ENCODE results near the gene TMEM273. TPM values are rescaled to one million over a fixed set of nuclear protein-coding genes. Genes with fewer than 3 reads are reported as not detected.

TMEM273 gene
- total RNA-seq, 1 donor from 2014 or later, result 6.8 TPM

GRCh38 chr10:49223205-49223604 is 35.0 kb upstream of the TMEM273 start:
- no peak overlapping the region for H3K9ac ChIP-seq (ENCODE audit: low read depth in 1 of 3, low read length in 3 of 3)
- H3K9me3 ChIP-seq (ENCODE audit: control insufficient read depth in 3 of 3, low read length in 3 of 3), result no peaks in the 10 kb centered on the region
- H3K4me1 ChIP-seq (ENCODE audit: control insufficient read depth in 3 of 3, insufficient read depth in 3 of 3, low read length in 3 of 3), result peaks cover 4 to 21% (median 19%) of the 10 kb centered on the region in 3 donors
- H3K27me3 ChIP-seq (ENCODE audit: control insufficient read depth in 3 of 3, insufficient read depth in 3 of 3, low read length in 3 of 3), result no peaks in the 10 kb centered on the region
- H3K27ac ChIP-seq (ENCODE audit: low read depth, low read length), result no peak overlapping the region
- no peaks in the 10 kb centered on the region for H3K36me3 ChIP-seq (ENCODE audit: control insufficient read depth in 3 of 3, insufficient read depth in 3 of 3, low read length in 3 of 3)
- H3K4me3 ChIP-seq (ENCODE audit: low read length in 3 of 3), result no peak overlapping the region

DNA sequence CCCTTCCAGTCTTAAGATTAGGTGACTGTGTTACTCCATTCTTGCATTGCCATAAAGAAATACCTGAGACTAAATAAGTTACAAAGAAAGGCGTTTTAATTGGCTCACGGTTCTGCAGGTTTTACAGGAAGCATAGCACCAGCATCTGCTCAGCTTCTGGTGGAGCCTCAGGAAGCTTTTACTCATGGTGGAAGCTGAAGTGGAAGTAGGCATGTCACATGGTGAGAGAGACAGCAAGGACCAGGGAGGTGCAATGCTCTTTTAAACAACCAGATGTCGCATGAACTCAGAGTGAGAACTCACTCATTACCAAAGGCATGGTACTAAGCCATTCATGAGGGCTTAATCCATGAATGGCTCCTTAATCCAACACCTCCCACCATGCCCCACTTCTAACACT is 34.0 kb upstream of the TMEM273 start:
- Histone ChIP-seq H3K9me3 (ENCODE audit: control insufficient read depth in 3 of 3, low read length in 3 of 3) (no peaks in the 10 kb centered on the region), H3K9ac (ENCODE audit: low read depth in 1 of 3, low read length in 3 of 3) (no peak overlapping the region), H3K4me3 (ENCODE audit: low read length in 3 of 3) (no peak overlapping the region), H3K27ac (ENCODE audit: low read depth, low read length) (no peak overlapping the region), H3K4me1 (ENCODE audit: control insufficient read depth in 3 of 3, insufficient read depth in 3 of 3, low read length in 3 of 3) (peaks cover 4 to 20% (median 16%) of the 10 kb centered on the region in 3 donors), H3K36me3 (ENCODE audit: control insufficient read depth in 3 of 3, insufficient read depth in 3 of 3, low read length in 3 of 3) (no peaks in the 10 kb centered on the region), H3K27me3 (ENCODE audit: control insufficient read depth in 3 of 3, insufficient read depth in 3 of 3, low read length in 3 of 3) (no peaks in the 10 kb centered on the region)

GRCh38 chr10:49220679-49221078 is 32.5 kb upstream of the TMEM273 start:
- Histone ChIP-seq H3K27ac (ENCODE audit: low read depth, low read length) (no peak overlapping the region), H3K9me3 (ENCODE audit: control insufficient read depth in 3 of 3, low read length in 3 of 3) (no peaks in the 10 kb centered on the region), H3K9ac (ENCODE audit: low read depth in 1 of 3, low read length in 3 of 3) (no peak overlapping the region), H3K4me3 (ENCODE audit: low read length in 3 of 3) (no peak overlapping the region), H3K4me1 (ENCODE audit: control insufficient read depth in 3 of 3, insufficient read depth in 3 of 3, low read length in 3 of 3) (peaks cover 4 to 20% (median 15%) of the 10 kb centered on the region in 3 donors), H3K36me3 (ENCODE audit: control insufficient read depth in 3 of 3, insufficient read depth in 3 of 3, low read length in 3 of 3) (no peaks in the 10 kb centered on the region), H3K27me3 (ENCODE audit: control insufficient read depth in 3 of 3, insufficient read depth in 3 of 3, low read length in 3 of 3) (no peaks in the 10 kb centered on the region)

GRCh38 chr10:49220031-49220430 is 31.8 kb upstream of the TMEM273 start:
- Histone ChIP-seq H3K27me3 (ENCODE audit: control insufficient read depth in 3 of 3, insufficient read depth in 3 of 3, low read length in 3 of 3) (no peaks in the 10 kb centered on the region), H3K4me1 (ENCODE audit: control insufficient read depth in 3 of 3, insufficient read depth in 3 of 3, low read length in 3 of 3) (peaks cover 4 to 14% (median 8%) of the 10 kb centered on the region in 3 donors), H3K9me3 (ENCODE audit: control insufficient read depth in 3 of 3, low read length in 3 of 3) (no peaks in the 10 kb centered on the region), H3K27ac (ENCODE audit: low read depth, low read length) (no peak overlapping the region), H3K36me3 (ENCODE audit: control insufficient read depth in 3 of 3, insufficient read depth in 3 of 3, low read length in 3 of 3) (no peaks in the 10 kb centered on the region), H3K9ac (ENCODE audit: low read depth in 1 of 3, low read length in 3 of 3) (no peak overlapping the region), H3K4me3 (ENCODE audit: low read length in 3 of 3) (no peak overlapping the region)

GRCh38 chr10:49219248-49219647 is 31.1 kb upstream of the TMEM273 start:
- Histone ChIP-seq H3K27me3 (ENCODE audit: control insufficient read depth in 3 of 3, insufficient read depth in 3 of 3, low read length in 3 of 3) (no peaks in the 10 kb centered on the region), H3K9ac (ENCODE audit: low read depth in 1 of 3, low read length in 3 of 3) (peak overlapping the region in 1 of 3 donors; percentile 7), H3K27ac (ENCODE audit: low read depth, low read length) (no peak overlapping the region), H3K4me1 (ENCODE audit: control insufficient read depth in 3 of 3, insufficient read depth in 3 of 3, low read length in 3 of 3) (peaks cover 4 to 12% (median 8%) of the 10 kb centered on the region in 3 donors), H3K36me3 (ENCODE audit: control insufficient read depth in 3 of 3, insufficient read depth in 3 of 3, low read length in 3 of 3) (no peaks in the 10 kb centered on the region), H3K9me3 (ENCODE audit: control insufficient read depth in 3 of 3, low read length in 3 of 3) (no peaks in the 10 kb centered on the region), H3K4me3 (ENCODE audit: low read length in 3 of 3) (no peak overlapping the region)

DNA sequence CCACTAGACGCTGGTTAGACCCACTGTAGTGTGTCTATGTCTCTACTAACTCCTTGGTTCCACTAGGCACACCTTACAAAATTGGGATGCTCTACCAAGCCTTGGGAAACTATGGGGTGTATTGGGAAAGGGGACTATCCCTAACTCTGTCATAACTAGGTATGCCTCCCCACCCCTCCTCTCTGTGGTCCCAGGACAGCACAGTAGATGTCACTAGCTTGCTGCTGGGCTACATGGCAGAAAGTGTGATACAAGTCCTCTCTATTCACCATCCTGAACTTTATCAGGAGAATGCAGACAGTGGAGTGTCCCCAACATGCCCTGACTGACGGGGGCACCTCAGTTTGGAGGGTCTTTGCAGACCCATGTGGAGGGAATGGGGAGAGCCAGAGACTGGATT is 30.3 kb upstream of the TMEM273 start:
- no peaks in the 10 kb centered on the region for H3K9me3 ChIP-seq (ENCODE audit: control insufficient read depth in 3 of 3, low read length in 3 of 3)

DNA sequence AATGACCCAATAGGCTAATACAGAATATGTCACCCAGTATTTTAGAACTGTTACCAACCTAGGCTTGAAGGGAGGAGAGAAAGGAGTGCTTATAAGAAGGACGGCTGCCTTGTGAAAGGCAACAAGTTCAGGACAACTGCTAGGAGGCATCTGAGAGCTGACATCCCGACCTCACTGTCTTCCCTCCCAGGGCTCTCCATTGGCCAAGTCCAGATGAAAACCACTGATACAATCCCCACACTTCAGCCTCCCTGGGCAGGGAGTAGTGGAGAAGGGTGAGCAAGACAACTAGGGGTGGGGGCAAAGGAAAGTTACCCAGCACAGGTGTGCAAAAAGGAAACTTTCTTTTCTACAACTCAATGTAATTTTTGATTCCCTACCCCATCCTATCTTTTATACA is 29.5 kb upstream of the TMEM273 start:
- Histone ChIP-seq H3K27ac (ENCODE audit: low read depth, low read length) (no peak overlapping the region), H3K4me1 (ENCODE audit: control insufficient read depth in 3 of 3, insufficient read depth in 3 of 3, low read length in 3 of 3) (peaks cover 4 to 12% (median 8%) of the 10 kb centered on the region in 3 donors), H3K27me3 (ENCODE audit: control insufficient read depth in 3 of 3, insufficient read depth in 3 of 3, low read length in 3 of 3) (no peaks in the 10 kb centered on the region), H3K4me3 (ENCODE audit: low read length in 3 of 3) (no peak overlapping the region), H3K9me3 (ENCODE audit: control insufficient read depth in 3 of 3, low read length in 3 of 3) (no peaks in the 10 kb centered on the region), H3K36me3 (ENCODE audit: control insufficient read depth in 3 of 3, insufficient read depth in 3 of 3, low read length in 3 of 3) (no peaks in the 10 kb centered on the region), H3K9ac (ENCODE audit: low read depth in 1 of 3, low read length in 3 of 3) (no peak overlapping the region)

More for the DNA sequence above, 30.3 kb upstream of the TMEM273 start:
- Histone ChIP-seq H3K27me3 (ENCODE audit: control insufficient read depth in 3 of 3, insufficient read depth in 3 of 3, low read length in 3 of 3) (no peaks in the 10 kb centered on the region), H3K27ac (ENCODE audit: low read depth, low read length) (no peak overlapping the region), H3K9ac (ENCODE audit: low read depth in 1 of 3, low read length in 3 of 3) (no peak overlapping the region), H3K4me1 (ENCODE audit: control insufficient read depth in 3 of 3, insufficient read depth in 3 of 3, low read length in 3 of 3) (peaks cover 4 to 12% (median 8%) of the 10 kb centered on the region in 3 donors), H3K4me3 (ENCODE audit: low read length in 3 of 3) (no peak overlapping the region), H3K36me3 (ENCODE audit: control insufficient read depth in 3 of 3, insufficient read depth in 3 of 3, low read length in 3 of 3) (no peaks in the 10 kb centered on the region)

- Histone ChIP-seq H3K9ac (ENCODE audit: low read depth in 1 of 3, low read length in 3 of 3) (no peak overlapping the region), H3K4me1 (ENCODE audit: control insufficient read depth in 3 of 3, insufficient read depth in 3 of 3, low read length in 3 of 3) (peaks cover 0 to under 1% (median 0%) of the 10 kb centered on the region in 3 donors), H3K36me3 (ENCODE audit: control insufficient read depth in 3 of 3, insufficient read depth in 3 of 3, low read length in 3 of 3) (no peaks in the 10 kb centered on the region), H3K4me3 (ENCODE audit: low read length in 3 of 3) (no peak overlapping the region), H3K27me3 (ENCODE audit: control insufficient read depth in 3 of 3, insufficient read depth in 3 of 3, low read length in 3 of 3) (peaks cover 0 to 2% (median 0%) of the 10 kb centered on the region in 3 donors), H3K27ac (ENCODE audit: low read depth, low read length) (no peak overlapping the region), H3K9me3 (ENCODE audit: control insufficient read depth in 3 of 3, low read length in 3 of 3) (no peaks in the 10 kb centered on the region)
Measured at GRCh38 chr10:49213211-49213610, 25.0 kb upstream of the TMEM273 start.

- H3K27me3 ChIP-seq (ENCODE audit: control insufficient read depth in 3 of 3, insufficient read depth in 3 of 3, low read length in 3 of 3), result peaks cover 0 to 2% (median 0%) of the 10 kb centered on the region in 3 donors
- no peak overlapping the region for H3K27ac ChIP-seq (ENCODE audit: low read depth, low read length)
- no peaks in the 10 kb centered on the region for H3K36me3 ChIP-seq (ENCODE audit: control insufficient read depth in 3 of 3, insufficient read depth in 3 of 3, low read length in 3 of 3)
- H3K9ac ChIP-seq (ENCODE audit: low read depth in 1 of 3, low read length in 3 of 3), result no peak overlapping the region
- no peaks in the 10 kb centered on the region for H3K4me1 ChIP-seq (ENCODE audit: control insufficient read depth in 3 of 3, insufficient read depth in 3 of 3, low read length in 3 of 3)
- no peak overlapping the region for H3K4me3 ChIP-seq (ENCODE audit: low read length in 3 of 3)
- H3K9me3 ChIP-seq (ENCODE audit: control insufficient read depth in 3 of 3, low read length in 3 of 3), result no peaks in the 10 kb centered on the region
Measured at GRCh38 chr10:49212783-49213182, 24.6 kb upstream of the TMEM273 start.

DNA sequence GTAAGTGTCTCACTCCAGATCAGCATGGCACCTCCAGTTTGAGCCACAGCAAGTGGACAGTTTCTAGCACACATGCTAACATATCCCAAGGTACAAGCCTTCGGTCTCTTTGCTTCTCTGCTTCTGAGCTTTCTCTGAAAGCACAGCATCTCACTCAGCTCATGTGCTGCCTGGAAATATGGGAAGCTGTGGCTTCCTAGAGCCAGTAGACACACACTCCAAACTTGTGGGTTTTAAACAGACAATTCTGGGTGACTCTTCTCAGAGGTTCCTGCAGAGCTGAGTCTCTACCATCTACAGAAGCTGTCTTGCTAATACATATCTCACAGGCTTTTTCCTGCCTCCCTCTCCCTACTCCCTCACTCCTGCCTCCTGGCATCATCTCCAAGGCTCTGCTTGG is 23.9 kb upstream of the TMEM273 start:
- H3K36me3 ChIP-seq (ENCODE audit: control insufficient read depth in 3 of 3, insufficient read depth in 3 of 3, low read length in 3 of 3), result no peaks in the 10 kb centered on the region
- peaks cover 0 to 2% (median 0%) of the 10 kb centered on the region in 3 donors for H3K27me3 ChIP-seq (ENCODE audit: control insufficient read depth in 3 of 3, insufficient read depth in 3 of 3, low read length in 3 of 3)
- H3K9ac ChIP-seq (ENCODE audit: low read depth in 1 of 3, low read length in 3 of 3), result no peak overlapping the region
- no peaks in the 10 kb centered on the region for H3K4me1 ChIP-seq (ENCODE audit: control insufficient read depth in 3 of 3, insufficient read depth in 3 of 3, low read length in 3 of 3)
- H3K27ac ChIP-seq (ENCODE audit: low read depth, low read length), result no peak overlapping the region
- no peak overlapping the region for H3K4me3 ChIP-seq (ENCODE audit: low read length in 3 of 3)
- H3K9me3 ChIP-seq (ENCODE audit: control insufficient read depth in 3 of 3, low read length in 3 of 3), result no peaks in the 10 kb centered on the region
